HG03575 (cell line): Measurements from ENCODE around the gene C1R.

Experiments used
- ATAC-seq: cut with Tn5 transposase; IDR thresholded peaks from one replicate; pipeline ENCODE4 v1.9.1; 2021; ENCODE audit not compliant: unreplicated experiment, insufficient number of reproducible peaks, low FRiP score; ENCODE audit errors: extremely low read depth

Gene C1R

DNA sequence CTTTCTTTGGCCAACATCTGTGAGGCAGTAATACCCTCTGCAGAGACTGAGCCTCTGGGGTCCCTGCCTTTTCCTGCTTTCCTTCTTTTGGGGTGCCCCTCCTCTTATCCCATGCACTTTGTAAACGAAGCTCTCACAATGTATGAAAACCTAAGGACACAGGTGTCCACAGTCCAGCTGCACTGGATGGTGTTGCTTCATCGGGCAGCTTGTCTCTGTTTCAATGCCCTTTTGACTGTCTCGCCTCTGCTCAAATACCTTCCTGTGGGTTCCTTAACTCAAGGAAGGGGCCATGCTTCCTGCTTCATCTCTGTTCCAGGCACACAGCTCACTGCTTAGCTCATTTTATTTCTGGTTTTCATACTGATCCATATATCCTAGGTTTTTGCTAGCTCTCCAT, 10.3 kb upstream of the C1R start:
- ATAC-seq: no peak

DNA sequence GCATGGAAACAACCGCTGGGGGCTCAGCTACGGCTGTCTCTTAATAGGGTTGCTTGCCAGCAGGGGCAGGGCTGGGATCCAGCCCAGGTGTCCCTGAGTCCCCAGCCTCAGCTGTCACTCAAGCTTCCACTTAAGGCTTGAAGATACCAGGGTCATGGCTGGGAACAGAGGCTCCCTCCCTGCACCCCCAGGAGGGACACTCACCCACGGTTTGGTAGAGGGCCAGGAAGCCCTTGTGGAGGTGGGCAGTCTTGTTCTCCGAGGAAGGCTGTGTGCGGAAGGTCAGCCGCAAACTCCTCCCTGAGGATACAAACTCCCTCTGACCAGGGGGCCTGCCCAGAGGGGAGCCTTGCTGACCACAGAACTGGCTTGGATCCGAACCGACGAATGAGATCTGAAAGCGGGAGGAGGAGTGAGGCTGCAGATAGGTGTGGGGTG, 9.5 kb upstream of the C1R start:
- ATAC-seq: no peak

DNA sequence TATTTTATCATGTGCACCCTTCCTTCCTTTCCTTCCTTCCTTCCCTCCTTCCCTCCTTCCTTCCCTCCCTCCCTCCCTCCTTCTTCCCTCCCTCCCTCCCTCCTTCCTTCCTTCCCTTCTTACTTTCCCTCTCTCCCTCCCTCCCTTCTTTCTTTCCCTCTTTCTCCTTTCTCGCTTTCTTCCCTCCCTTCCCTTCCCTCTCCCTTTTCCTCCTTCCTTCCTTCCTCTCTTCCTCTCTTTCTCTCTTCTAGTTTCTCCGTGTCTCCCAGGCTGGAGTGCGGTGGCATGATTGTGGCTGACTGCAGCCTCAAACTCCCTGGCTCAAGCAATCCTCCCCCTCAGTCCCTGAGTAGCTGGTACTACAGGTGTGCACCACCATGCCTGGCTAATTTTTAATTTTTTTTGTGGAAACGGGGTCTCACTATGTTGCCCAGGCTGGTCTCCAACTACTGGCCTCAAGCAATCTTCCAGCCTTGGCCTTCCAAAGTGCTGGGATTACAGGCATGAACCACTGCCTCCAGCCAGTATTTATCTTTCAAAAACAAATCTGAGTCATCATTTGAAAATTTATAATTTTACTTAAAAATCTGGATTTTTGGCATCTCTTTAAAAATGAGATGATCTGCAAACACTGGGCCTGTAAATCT, 8.9 kb upstream of the C1R start:
- no peak for ATAC-seq

DNA sequence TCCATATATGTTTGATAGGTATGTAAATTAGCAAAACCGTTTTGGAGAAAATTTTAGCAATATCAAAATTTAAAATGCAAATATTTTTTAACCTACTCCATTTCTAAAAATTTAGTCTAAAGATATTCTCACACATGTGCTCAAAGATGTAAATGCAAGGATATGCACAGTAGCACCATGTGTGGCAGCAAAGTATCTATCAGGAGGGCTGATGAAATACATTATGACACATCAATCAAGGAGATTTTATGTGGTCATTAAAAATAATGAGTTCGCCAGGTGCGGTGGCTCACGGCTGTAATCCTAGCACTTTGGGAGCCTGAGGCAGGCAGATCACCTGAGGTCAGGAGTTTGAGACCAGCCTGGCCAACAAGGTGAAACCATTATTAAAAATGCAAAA, 8.0 kb upstream of the C1R start:
- no peak for ATAC-seq

DNA sequence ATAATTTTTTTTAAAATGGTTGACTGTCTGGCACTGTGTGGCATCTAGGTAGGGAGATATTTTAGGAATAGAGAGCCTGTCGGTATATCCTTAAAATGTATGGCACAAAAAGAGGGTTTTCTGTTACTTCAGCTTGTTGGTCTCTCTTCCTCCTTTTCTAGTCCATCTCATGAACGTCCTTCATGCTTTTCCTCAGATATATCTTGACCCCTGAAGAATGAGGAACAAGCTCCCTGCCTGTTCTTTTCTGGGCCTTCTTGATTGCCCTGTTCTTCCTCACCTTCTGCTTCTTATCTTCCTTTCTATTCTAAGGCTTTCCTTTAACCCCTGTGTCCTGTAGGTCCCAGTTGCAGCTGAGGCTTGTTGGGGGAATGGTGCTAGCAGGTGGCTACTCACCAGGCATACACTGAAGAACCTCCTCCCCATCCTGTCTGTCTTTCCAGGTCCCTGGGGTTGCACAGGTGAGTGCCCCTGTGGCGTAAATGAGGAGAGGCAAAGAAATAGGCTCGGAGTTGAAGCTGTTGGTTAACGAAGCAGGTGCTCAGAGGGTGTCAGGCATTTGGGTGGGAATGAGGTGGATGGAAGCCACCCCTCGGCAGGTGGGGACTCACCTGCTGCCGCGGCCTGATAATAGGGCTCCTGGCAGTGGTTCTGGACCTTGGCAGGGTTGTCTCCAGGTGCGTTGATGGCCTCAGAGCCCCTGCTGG, 7.2 kb upstream of the C1R start:
- no peak for ATAC-seq

DNA sequence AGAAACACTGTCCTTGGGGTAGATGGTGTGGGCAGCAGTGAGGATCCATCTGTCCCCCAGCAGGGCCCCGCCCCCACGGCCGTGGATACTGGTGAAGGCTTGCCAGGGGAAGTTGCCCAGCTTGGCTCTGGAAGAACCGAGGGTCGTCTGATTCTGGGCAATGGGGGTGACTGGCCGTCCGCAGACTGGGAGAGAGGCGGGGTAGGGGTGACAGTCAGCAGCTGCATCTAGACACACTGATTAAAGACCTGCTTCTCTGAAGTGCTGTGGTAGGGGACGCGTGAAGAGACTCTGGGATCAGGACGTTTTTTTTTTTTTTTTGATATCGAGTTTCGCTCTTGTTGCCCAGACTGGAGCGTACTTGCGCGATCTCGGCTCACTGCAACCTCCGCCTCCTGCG, 4.7 kb upstream of the C1R start:
- no peak for ATAC-seq

DNA sequence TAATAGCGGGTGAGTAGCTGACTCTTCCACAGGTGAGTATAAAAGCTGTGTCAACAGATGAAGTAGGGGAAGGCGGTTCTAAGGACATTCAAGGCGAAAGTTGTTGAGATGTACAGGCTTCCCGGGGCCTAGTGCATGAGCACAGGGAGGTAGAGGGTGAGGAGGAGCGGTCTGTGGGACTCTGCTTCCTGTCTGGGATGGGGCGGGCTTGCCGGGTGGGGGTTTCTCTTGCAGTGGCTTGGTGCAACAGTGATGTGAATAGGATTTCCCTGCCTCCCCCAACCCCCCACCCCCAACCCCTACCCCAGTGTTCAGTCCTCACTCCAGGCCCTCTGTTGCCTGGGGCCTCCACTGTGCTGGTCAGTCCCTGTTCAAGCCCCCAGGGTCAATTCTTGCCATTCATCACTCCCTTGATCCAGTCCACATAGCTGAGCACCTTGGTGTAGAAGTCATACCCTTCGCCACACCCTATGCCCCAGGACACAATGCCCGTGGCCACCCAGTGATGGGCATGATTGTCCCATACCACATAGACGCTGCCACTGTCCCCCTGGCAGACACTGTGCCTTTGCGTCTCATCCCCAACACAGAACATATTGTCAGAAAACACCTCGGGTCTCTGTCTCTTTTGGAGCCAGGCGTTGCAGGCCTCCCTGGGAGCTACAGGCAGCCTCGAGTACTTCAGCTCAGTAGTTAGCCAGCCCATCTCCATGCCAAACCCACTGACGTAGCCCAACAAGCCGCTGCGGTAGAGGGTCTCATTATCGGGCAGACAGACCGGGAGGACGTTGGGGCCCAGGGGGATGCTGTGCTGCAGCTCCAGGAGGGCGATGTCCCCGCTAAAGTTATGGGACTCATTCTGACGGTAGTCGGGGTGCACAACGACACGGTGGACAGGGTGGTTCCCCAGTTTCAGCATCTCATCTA, 4.0 kb upstream of the C1R start:
- ATAC-seq: no peak

DNA sequence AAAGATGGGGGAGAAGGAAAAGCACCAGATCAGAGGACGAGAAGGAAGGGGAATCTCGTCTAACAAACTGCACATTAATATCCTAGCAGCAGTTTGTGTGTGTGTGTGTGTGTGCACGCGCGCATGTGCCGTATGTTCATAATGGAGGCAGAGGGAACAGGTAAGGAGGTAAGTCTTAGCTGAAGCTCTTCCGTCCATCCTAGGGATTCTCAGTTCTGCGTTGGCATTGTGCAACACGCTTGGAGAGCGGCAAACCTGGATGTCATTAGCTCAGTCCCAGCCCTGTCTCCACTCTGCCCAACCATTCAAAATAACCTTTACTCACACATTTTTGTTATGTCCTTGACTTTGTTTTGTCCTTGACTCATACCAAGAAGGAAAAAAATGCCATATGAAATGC, 1.6 kb upstream of the C1R start:
- no peak for ATAC-seq

DNA sequence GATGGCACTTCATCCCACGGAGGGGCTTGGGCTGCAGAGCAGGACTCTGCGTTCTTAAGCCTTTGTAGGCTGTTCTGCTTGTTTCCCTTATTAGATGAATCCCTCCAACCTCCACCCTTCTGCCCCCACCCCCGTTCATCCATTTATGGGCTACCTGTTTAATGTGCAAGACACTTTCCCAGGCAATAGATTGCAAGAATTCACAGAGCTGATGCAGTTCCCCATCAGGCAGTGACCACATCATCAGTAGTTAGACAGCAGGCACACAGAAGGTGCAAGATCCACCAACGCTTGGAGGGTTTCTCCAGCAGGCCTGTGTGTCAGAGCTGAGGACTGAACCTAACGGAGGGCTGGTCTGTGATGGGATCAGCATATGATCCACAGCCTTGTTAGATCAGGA, 1.2 kb upstream of the C1R start:
- no peak for ATAC-seq

DNA sequence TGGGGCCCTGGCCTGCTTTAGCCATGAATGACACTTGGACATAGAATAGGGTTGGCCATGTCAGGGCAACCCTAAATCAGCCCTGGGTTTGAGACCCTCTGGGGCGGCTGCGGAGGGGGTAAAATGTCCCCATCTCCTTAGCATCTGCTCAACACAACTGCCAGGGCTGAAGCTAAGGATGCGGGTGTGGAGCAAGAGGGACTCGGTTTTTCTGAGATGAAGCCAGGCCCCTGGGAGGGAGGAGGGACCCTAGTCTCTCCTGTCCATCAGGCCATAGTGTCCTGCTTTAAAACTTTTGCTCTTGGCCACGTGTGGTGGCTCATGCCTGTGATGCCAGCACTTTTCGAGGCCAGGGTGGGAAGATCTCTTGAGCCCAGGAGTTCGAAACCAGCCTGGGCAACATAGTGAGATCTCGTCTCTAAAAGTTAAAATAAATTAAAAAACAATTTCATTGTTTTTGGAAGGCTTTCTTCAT, 778 bp upstream of the C1R start:
- no peak for ATAC-seq

DNA sequence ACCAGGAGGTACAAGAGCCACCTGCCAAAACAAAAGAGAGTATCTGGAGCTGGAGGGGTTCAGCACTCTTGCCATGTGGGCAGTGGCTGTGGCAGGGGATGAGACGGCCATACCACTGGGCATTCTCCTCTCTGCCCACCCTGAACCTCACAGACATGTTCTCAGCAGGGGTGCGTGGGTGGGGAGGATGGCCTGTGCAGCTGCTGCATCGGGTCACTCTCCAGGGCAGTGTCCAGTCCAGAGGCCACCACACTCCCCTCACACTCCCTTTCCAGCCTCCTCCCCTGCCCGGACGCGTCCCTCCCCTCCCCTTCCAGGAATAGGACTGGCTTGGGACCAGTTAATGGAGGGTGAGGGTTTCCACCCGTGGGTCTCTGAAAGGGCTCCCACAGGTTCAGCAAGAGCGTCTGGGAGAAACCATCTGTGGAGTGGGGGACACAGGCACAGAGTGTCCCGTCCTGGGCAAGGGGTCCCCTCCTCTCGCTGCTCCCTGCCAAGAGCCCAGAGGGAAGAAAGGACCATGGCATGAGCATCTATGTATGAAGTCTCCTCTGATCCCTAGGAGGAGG, 501 bp downstream of the C1R start:
- ATAC-seq: no peak

DNA sequence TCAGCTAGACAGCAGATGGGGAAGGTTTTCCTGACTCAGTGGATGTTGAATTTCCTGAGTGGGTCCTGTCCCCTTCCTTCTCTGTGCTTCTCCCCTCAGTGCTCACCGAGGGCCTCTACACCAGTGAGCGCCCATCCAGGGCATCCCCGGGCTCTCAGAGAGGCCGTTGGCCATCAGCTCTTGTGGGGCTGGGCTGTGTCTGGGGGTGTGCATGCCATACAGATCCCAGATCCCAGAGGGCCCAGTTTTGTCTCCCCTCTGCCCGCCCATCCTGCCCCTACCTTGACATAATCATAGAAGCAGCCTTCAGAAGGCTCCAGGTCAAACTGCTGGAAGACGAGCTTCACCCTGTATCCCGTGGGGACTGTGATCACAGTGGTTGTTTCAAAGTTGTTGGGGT, 1.1 kb downstream of the C1R start:
- ATAC-seq: no peak

DNA sequence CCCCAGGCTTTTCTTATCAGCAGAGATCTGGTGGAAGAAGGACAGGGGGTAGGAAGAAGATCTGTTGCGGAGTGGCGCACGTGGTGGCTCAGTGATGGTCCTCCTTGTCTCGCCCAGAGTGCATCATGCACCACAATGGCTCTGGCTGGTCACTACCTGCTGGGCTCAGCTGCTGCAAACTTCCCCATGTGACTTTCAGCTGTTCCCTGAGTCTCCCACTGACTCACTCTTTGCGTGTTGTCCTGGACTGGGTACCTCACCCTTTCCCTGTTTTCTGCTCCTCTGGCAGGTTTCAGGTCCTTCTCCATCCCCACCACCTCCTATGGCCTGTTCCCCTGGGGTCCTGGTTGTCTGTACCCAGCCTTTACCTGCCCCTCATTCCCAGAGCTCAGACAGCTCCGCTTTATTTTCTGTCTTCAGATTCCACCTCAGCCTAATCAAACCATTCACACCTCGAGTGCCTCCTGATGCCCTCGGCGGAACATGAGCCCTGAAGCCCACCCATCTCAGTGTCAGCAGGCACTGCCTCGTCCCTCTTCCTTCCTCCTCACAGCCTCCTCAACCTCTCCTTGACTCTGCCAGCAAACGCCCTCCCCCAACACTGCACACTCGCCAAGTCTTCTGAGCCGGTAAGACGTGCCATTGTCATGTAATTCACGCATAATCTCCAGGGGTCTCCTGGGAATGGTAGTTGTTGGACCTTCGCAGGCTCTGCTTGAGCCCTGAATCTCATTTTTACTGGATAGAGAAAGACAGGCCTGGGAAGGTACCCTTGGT, 1.8 kb downstream of the C1R start:
- ATAC-seq: no peak

DNA sequence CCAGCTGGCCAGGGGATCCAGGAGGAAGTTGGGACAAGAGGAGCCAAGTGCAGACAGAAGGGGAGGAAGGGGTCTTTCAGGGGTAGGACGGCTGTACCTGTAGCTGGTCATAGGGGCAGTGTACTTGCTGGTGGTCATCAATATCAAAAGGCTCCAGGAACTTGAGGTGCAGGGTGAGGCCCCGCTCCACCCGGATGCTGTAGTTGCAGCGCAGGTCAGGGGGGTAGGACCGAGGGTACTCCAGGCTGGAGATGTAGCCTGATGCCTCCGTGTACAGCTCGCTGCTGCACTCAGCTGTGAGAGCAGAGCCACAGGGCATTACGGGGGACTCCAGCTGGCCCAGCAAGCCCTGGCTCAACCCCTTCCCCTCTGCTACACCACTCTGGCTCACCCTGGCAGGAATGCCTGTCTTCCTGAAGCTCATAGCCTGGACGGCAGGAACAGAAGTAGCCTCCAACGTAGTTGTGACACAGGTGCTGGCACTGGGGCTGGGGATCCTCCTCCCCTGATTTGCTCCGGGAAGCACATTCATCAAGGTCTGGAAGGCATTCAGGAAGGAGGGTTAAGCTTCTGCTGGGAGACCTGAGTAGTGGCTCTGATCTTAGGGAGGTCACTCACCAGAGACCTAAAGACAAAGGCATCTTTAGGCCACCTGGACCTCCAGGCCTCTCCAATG, 2.9 kb downstream of the C1R start:
- ATAC-seq: no peak

DNA sequence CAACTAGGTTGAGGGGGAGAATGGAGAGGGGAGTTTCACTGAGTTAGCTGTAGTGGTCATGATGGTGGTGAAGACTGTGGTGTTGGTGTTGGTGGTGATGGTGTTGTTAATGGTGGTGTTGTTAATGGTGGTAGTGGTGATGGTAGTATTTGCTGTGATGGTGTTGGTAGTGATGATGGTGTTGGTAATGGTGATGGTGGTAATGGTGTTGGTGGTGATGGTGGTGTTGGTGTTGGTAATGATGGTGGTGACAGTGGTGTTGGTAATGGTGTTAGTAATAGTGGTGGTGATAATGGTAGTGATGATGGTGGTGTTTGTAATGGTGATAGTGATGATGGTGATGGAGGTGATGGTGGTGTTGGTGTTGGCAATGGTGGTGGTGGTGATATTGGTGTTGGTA, 9.1 kb downstream of the C1R start:
- no peak for ATAC-seq

DNA sequence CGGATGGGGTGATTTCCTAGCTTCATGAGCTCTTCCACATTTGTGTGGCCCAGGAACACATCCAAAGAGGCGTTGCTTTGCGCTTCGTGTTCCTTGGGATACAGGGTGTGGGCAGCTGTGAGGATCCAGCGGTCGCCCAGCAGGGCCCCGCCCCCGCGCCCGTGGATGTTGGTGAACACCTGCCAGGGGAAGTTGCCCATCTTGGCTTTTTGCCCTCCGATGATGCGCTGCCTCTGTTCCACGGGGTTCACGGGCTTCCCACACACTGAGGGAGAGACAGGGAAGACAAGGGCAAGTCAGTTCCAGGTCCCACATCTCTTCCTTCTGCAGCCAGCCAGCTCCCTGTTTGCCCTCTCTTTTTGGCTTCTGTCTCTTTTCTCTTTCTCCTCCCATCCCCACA, 11.2 kb downstream of the C1R start:
- no peak for ATAC-seq

DNA sequence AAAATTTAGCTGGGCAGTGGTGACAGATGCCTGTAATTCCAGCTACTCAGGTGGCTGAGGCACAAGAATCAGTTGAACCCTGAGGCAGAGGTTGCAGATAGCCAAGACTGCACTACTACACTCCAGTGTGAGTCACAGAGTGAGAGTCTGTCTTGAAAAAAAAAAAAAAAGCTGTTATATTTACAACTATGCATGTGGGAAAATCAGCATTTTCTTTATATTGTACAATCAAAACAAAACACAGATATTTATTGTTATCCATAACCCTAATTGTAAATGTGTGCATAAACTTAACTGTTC, 12.5 kb downstream of the C1R start:
- no peak for ATAC-seq

DNA sequence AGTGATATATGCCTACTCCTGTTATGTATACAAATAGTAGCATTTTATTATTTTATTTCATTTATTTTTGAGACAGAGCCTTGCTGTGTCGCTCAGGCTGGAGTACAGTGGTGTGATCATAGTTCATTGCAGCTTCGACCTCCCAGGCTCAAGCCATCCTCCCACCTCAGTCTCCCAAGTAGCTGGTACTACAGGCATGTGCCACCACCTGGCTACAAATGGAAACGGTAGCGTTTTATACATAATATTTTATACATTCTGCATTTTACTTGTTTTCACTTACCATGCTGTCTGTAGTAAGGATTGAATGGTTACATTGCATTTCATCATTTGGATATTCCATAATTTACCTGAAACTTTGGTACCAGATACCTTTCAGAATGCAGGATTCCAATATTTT, 14.1 kb downstream of the C1R start:
- no peak for ATAC-seq

DNA sequence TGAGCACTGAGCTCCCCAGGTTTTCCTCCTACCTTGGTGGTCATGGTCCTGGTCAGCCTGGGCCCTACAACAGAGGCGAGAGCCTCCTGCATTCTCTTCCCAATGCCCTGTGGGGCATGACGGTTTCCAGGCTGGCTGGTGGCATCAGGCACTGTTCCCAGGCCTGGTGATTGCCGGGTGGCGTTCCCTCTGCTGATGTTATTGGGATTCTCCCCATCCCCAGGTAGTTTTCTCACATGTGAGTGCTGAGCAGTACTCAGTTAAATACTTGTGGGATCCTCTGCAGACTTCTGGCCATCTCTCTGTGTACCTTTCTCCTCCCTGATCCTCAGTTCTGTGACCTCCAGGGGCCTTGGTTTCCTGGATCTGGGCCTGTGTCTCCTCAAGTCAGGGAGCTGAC, 15.8 kb downstream of the C1R start:
- no peak for ATAC-seq
